IPS-NIHi7 (cell line): Measurements from ENCODE around the gene SIAH2.
"Not testable (repeated sequence)": the region's sequence is repeated elsewhere in the genome, so short reads cannot be mapped to it uniquely, and the experiment has no call there.

Experiments used
- DNase-seq: peaks from one replicate; pipeline ENCODE4 v3.0.0; 2012; ENCODE audit warnings: mixed read lengths; ENCODE audit errors: extremely low spot score

SIAH2 gene

GRCh38 chr3:150763122-150763840 is at the start of gene SIAH2:
SIAH2 (minus strand) TSS chr3:150763169; CDS start chr3:150762849, 320 bp downstream.
- peak; percentile 80 for DNase-seq

GRCh38 chr3:150811984-150812383 is 49.0 kb upstream of the SIAH2 start:
- no peak for DNase-seq

- no peak for DNase-seq
Measured at GRCh38 chr3:150810641-150811040, 47.7 kb upstream of the SIAH2 start.

GRCh38 chr3:150806185-150806835 is 43.3 kb upstream of the SIAH2 start:
- DNase-seq: peak; percentile 33

- DNase-seq: no peak
Measured at GRCh38 chr3:150805354-150805753, 42.4 kb upstream of the SIAH2 start.

GRCh38 chr3:150803440-150803985 is 40.5 kb upstream of the SIAH2 start:
- DNase-seq: no peak

- DNase-seq: no peak
Measured at GRCh38 chr3:150800722-150801121, 37.8 kb upstream of the SIAH2 start.

GRCh38 chr3:150798122-150798618 is 35.2 kb upstream of the SIAH2 start:
- DNase-seq: no peak

GRCh38 chr3:150797155-150797554 is 34.2 kb upstream of the SIAH2 start:
- no peak for DNase-seq

GRCh38 chr3:150796527-150796926 is 33.6 kb upstream of the SIAH2 start:
- not testable (repeated sequence) for DNase-seq

- no peak for DNase-seq
Measured at GRCh38 chr3:150793641-150794040, 30.7 kb upstream of the SIAH2 start.

- no peak for DNase-seq
Measured at GRCh38 chr3:150790629-150791028, 27.7 kb upstream of the SIAH2 start.

GRCh38 chr3:150789451-150789850 is 26.5 kb upstream of the SIAH2 start:
- DNase-seq: no peak

GRCh38 chr3:150787741-150788370 is 24.9 kb upstream of the SIAH2 start:
- DNase-seq: peak; percentile 76

- no peak for DNase-seq
Measured at GRCh38 chr3:150786791-150787190, 23.8 kb upstream of the SIAH2 start.

GRCh38 chr3:150784747-150785125 is 21.8 kb upstream of the SIAH2 start:
- DNase-seq: no peak

GRCh38 chr3:150783920-150784746 is 21.2 kb upstream of the SIAH2 start:
- DNase-seq: no peak

- no peak for DNase-seq
Measured at GRCh38 chr3:150783316-150783715, 20.3 kb upstream of the SIAH2 start.

GRCh38 chr3:150779402-150779858 is 16.5 kb upstream of the SIAH2 start:
- DNase-seq: peak; percentile 76

GRCh38 chr3:150778793-150779401 is 15.9 kb upstream of the SIAH2 start:
- no peak for DNase-seq

GRCh38 chr3:150775001-150775599 is 12.1 kb upstream of the SIAH2 start:
- no peak for DNase-seq
